B cell (primary cell): ENCODE measurements around the gene GMPS.

ENCODE experiments used
- CTCF ChIP-seq: fragments of 200-600 bp; IDR thresholded peaks from one replicate; pipeline ENCODE4 v1.8.0; 2022; ENCODE audit warnings: antibody characterized with exemption, mild to moderate bottlenecking
- EZH2 ChIP-seq: IDR thresholded peaks from 2 replicates; pipeline ENCODE4 v1.6.1; 2012; ENCODE audit warnings: borderline replicate concordance, low read depth, mild to moderate bottlenecking, moderate library complexity, low read length; ENCODE audit not compliant: insufficient read depth, poor library complexity, severe bottlenecking

GRCh38 chr3:155859859-155860258 lies 10.6 kb upstream of the GMPS start:
- TF ChIP-seq CTCF (peak; percentile 19), EZH2 (no peak)
